Measurements from ENCODE around the gene RTN4RL2.

DNA sequence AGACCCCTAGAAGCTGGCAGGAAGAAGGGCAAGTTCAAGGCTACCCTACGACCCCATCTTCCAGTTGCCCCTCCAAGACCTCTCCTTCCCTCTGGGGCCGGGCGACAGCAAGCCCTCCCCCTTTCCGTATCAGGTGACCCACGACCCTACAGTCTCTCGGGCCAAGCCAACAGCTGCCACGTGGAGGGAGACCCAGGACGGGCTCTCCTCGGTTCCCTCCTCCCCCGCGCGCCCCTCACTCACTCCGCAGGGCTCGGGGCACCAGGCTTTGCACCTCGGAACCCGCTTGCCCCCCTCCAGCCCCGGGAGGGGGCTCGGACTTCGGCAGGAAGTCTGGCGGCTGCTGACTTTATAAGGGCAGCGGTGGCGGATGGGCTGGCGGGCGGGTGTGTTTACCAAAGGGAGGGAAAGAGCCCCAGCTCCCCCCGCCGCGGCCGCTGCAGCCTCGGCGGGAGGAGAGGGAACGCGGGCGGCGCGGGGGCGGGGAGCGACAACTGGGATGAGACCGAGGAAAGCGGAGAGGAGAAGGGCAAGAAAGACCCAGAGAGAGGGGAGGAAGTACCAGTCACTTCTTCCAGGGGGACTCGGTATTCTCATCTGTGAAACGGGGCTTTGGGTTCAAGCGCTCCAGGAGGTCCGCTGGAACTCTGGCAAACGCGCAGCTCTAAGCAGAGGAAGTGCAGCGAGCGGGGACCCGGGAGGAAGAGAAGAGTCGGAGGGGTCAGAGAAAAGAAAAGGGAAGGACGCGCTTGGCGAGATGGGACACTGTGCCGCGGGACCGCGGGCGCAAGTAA is 54.4 kb downstream of the RTN4RL2 start:
- TF ChIP-seq, protein P1, sequence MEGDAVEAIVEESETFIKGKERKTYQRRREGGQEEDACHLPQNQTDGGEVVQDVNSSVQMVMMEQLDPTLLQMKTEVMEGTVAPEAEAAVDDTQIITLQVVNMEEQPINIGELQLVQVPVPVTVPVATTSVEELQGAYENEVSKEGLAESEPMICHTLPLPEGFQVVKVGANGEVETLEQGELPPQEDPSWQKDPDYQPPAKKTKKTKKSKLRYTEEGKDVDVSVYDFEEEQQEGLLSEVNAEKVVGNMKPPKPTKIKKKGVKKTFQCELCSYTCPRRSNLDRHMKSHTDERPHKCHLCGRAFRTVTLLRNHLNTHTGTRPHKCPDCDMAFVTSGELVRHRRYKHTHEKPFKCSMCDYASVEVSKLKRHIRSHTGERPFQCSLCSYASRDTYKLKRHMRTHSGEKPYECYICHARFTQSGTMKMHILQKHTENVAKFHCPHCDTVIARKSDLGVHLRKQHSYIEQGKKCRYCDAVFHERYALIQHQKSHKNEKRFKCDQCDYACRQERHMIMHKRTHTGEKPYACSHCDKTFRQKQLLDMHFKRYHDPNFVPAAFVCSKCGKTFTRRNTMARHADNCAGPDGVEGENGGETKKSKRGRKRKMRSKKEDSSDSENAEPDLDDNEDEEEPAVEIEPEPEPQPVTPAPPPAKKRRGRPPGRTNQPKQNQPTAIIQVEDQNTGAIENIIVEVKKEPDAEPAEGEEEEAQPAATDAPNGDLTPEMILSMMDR (IDR thresholded peaks at IDR 0.05): no peak
- TF ChIP-seq POLR2AphosphoS5 (IDR thresholded peaks at IDR 0.05) (no peak), EP300 (IDR thresholded peaks at IDR 0.05; ENCODE audit: low read depth) (no peak)
